ENCODE data around the gene VGLL1. TPM values are rescaled to one million over a fixed set of nuclear protein-coding genes. Genes with fewer than 3 reads are reported as not detected.

The VGLL1 gene
- total and polyA plus RNA-seq, 2 experiments from 2014 or later, result not detected

- Mint-ChIP-seq H3K4me3 (no peak overlapping the region), H3K27me3 (ENCODE audit: insufficient read depth, low read depth, poor library complexity) (peaks cover 6% of the 10 kb centered on the region), H3K36me3 (ENCODE audit: low read depth) (no peaks in the 10 kb centered on the region), H3K27ac (no peak overlapping the region), H3K4me1 (no peaks in the 10 kb centered on the region; the same call in 2 of the 3 replicates), H3K9me3 (no peaks in the 10 kb centered on the region)
- no peaks in the 10 kb centered on the region for H3K27me3 ChIP-seq (ENCODE audit: insufficient read depth)
- ATAC-seq (no peak), DNase-seq (ENCODE audit: low spot score) (no peak)
- no peaks in the 10 kb centered on the region for H3K4me1 ChIP-seq (ENCODE audit: insufficient read depth)
- H3K36me3 ChIP-seq (ENCODE audit: insufficient read depth), result no peaks in the 10 kb centered on the region
- H3K4me2 ChIP-seq, result no peak overlapping the region
- TF ChIP-seq ZNF331 (CRISPR knock-in tag; IDR thresholded peaks at IDR 0.05; ENCODE audit: low read depth) (no peak), CREB1 (CRISPR knock-in tag; IDR thresholded peaks at IDR 0.05; ENCODE audit: low read depth) (no peak), ZNF462 (CRISPR knock-in tag; IDR thresholded peaks at IDR 0.05) (no peak), EZH2 (IDR thresholded peaks at IDR 0.05; ENCODE audit: low read depth, unreplicated experiment) (no peak), JUNB (IDR thresholded peaks at IDR 0.05; ENCODE audit: unreplicated experiment) (no peak), EZH2phosphoT487 (IDR thresholded peaks at IDR 0.05; ENCODE audit: unreplicated experiment) (no peak), CTCF (conservative IDR thresholded peaks at IDR 0.05; ENCODE audit: low read depth in 2 of 2) (no peak), ZNF114 (CRISPR knock-in tag; IDR thresholded peaks at IDR 0.05) (no peak)
- no peaks in the 10 kb centered on the region for H3F3A ChIP-seq (replicated peaks; ENCODE audit: low read depth)
- no peaks in the 10 kb centered on the region for H4K20me1 ChIP-seq (replicated peaks; ENCODE audit: insufficient read depth)
- no peak overlapping the region for H3K27ac ChIP-seq (ENCODE audit: low read depth)
- H2AFZ ChIP-seq, result no peak overlapping the region
- no peak overlapping the region for H3K4me3 ChIP-seq
- no peaks in the 10 kb centered on the region for H3K9me2 ChIP-seq (ENCODE audit: insufficient read depth)
- no peaks in the 10 kb centered on the region for H3K79me2 ChIP-seq (replicated peaks; ENCODE audit: insufficient read depth)
These were observed 2.1 kb downstream of the VGLL1 start for GRCh38 chrX:136534131-136534530.
